GM20431 (cell line): ENCODE measurements around the gene SF3B3.
"Not testable (repeated sequence)": the region's sequence is repeated elsewhere in the genome, so short reads cannot be mapped to it uniquely, and the experiment has no call there.

Experiments used
- in situ Hi-C: fragments of 300-500 bp; cut with MseI, MboI; formaldehyde crosslinking; loops from one replicate; pipeline ENCODE4 v1.15.0; 2020; ENCODE audit warnings: low sequenced_read_pairs; ENCODE audit not compliant: unreplicated experiment

Gene SF3B3

GRCh38 chr16:70611224-70611598 is 87.6 kb downstream of the SF3B3 start:
- in situ Hi-C loops = no loop called here

- in situ Hi-C loops = no loop called here
Measured at GRCh38 chr16:70611785-70612303, 88.2 kb downstream of the SF3B3 start.

- in situ Hi-C loops = no loop called here
Measured at GRCh38 chr16:70612931-70613330, 89.3 kb downstream of the SF3B3 start.

GRCh38 chr16:70614208-70614951 is 90.8 kb downstream of the SF3B3 start:
- in situ Hi-C loops = no loop called here

GRCh38 chr16:70615945-70616344 is 92.3 kb downstream of the SF3B3 start:
- in situ Hi-C loops = no loop called here

GRCh38 chr16:70621864-70622263 is 98.2 kb downstream of the SF3B3 start:
- in situ Hi-C loops = not testable (repeated sequence)
